Naive B cell (primary cell): Measurements from ENCODE around the gene COPB2. TPM values are rescaled to one million over a fixed set of nuclear protein-coding genes. Genes with fewer than 3 reads are reported as not detected.

Experiments used
- ATAC-seq, 2 donors: fragments of 150-1000 bp; cut with Tn5 transposase; 2 replicates each; pipeline ENCODE4 v1.10.0; 2021; ENCODE audit warnings: low read depth in 2 of 2, mild to moderate bottlenecking in 2 of 2, moderate library complexity in 2 of 2
- DNase-seq: peaks from one replicate; pipeline ENCODE4 v3.0.0; 2022
- H3K27ac Mint-ChIP-seq, 6 donors: one replicate each; pipeline ENCODE4 v1.8.0; 2020 to 2022; ENCODE audit warnings: mild to moderate bottlenecking in 6 of 6, mixed read lengths in 6 of 6, moderate library complexity in 5 of 6, inconsistent platforms in 2 of 6
- H3K27me3 Mint-ChIP-seq, 3 donors: one replicate each; pipeline ENCODE4 v1.8.0; 2021 to 2022; ENCODE audit warnings: mixed read lengths in 3 of 3, mild to moderate bottlenecking in 1 of 3
- H3K36me3 Mint-ChIP-seq, 2 donors: one replicate each; pipeline ENCODE4 v1.8.0; 2020 to 2022; ENCODE audit warnings: mixed read lengths in 2 of 2, inconsistent platforms in 1 of 2, mild to moderate bottlenecking in 1 of 2
- H3K4me1 Mint-ChIP-seq, 3 donors: one replicate each; pipeline ENCODE4 v1.8.0; 2020 to 2022; ENCODE audit warnings: mixed read lengths in 3 of 3, inconsistent platforms in 1 of 3, mild to moderate bottlenecking in 1 of 3, moderate library complexity in 1 of 3
- H3K4me3 Mint-ChIP-seq, 8 donors: one replicate each; pipeline ENCODE4 v1.8.0; 2020 to 2022; ENCODE audit warnings: mild to moderate bottlenecking in 8 of 8, mixed read lengths in 8 of 8, moderate library complexity in 8 of 8, inconsistent platforms in 2 of 8
- H3K9me3 Mint-ChIP-seq, 7 donors: one replicate each; pipeline ENCODE4 v1.8.0; 2020 to 2022; ENCODE audit warnings: mixed read lengths in 7 of 7, mild to moderate bottlenecking in 5 of 7, inconsistent platforms in 2 of 7, moderate library complexity in 1 of 7
- polyA plus RNA-seq, 6 donors: library from polyadenylated mRNA; unstranded; fragments of 300-500 nt; fragmentation: Illumina TruSeq; gene quantifications; one replicate each; pipeline ENCODE4 v1.2.3, GENCODE V29; 2021; ENCODE audit warnings: low read depth in 6 of 6

Gene COPB2
- polyA plus RNA-seq, 6 donors from 2014 or later, result 31.2 to 60.9 (median 46.2) TPM

DNA sequence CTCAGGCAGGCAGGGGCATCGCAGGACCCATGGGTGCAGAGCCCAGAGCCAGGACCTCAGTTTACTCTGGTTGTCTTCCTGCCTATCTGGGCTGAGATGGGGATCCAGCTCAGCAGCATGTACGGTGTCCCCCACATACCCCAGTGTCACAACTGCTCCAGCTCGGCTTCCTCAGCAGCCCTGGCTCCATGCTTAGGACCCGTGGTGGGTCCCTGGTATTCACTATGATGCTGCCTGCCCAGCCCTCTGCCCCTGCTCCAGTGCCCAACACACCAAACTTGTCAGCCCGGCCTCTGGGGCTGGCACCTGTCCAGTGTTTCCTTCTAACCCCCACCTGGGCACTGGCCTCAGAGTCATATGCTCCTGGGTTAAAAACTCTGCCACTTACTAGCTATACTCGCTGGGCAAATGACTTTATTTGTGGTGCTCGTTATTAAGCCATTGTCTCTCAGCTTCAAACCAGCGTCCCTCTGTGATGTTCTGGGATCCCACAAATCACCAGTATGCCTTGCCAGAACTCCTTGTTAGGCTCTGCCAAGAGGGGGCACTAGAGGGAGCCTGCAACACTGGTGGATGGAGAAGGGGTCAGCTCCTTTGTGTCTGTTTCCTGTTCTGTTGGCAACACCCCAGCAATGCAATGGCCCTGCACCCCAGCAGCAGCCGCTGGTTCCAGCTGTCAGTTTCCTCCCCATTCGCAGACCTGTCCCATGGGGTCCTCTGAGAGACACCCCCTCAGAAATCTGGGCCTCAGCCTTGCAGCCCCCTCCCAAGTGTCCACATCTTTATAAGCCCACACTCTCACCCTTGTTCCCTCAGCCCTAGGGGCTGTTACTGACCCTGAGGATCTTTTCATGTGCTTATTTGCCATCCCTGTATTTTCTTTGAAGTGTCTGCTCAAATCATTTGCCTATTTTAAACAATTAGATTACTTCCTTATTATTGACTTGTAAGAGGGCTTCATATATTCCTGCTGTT, 69.7 kb downstream of the COPB2 start:
- ATAC-seq (no peak), DNase-seq (no peak)
- Mint-ChIP-seq H3K27ac (peak overlapping the region in 1 of 6 donors; percentile 20), H3K36me3 (no peaks in the 10 kb centered on the region), H3K9me3 (no peaks in the 10 kb centered on the region), H3K27me3 (peaks cover 13 to 54% (median 48%) of the 10 kb centered on the region in 3 donors), H3K4me1 (no peaks in the 10 kb centered on the region), H3K4me3 (no peak overlapping the region)

DNA sequence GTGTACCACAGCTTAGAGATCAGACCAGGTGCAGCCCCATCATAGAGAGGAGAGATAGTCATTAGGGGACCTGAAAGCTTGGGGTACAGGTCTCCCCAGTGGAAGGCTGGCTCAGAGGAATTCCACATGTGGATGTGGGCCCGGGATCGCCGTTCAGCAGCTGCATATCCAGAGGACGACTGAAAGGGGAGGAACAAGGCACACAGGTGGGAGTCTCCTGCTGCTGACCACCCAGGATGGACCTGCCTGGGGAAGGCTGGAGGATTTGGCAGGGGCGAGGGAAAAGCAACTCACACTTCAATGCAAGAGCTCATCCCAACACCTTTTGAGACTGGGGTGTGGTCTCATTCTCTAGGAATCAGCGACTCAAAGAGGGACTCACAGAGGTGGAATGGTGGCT, 70.6 kb downstream of the COPB2 start:
- Mint-ChIP-seq H3K36me3 (no peaks in the 10 kb centered on the region), H3K9me3 (no peaks in the 10 kb centered on the region), H3K27me3 (peaks cover 14 to 56% (median 54%) of the 10 kb centered on the region in 3 donors), H3K4me1 (no peaks in the 10 kb centered on the region), H3K4me3 (no peak overlapping the region), H3K27ac (no peak overlapping the region)
- no peak for DNase-seq
- no peak for ATAC-seq

DNA sequence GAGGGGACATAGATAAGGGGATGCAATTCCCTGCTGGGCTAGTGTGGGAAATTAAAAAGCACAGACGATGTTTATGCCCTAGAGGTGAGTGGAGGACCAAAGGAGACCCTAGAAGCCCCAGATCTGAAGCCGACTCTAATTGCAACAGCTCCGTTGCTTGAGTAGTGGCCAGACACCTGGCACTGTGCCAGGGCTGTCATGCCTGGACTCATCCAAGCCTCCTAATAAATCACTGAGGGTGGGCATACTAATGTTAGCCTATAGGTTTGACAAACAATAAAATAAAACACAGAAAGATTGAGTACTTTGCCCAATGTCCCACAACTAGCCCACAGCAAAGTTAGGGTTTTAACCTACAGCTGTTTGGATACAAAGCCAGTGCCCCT, 71.0 kb downstream of the COPB2 start:
- no peak overlapping the region for H3K27ac Mint-ChIP-seq
- ATAC-seq, result no peak

DNA sequence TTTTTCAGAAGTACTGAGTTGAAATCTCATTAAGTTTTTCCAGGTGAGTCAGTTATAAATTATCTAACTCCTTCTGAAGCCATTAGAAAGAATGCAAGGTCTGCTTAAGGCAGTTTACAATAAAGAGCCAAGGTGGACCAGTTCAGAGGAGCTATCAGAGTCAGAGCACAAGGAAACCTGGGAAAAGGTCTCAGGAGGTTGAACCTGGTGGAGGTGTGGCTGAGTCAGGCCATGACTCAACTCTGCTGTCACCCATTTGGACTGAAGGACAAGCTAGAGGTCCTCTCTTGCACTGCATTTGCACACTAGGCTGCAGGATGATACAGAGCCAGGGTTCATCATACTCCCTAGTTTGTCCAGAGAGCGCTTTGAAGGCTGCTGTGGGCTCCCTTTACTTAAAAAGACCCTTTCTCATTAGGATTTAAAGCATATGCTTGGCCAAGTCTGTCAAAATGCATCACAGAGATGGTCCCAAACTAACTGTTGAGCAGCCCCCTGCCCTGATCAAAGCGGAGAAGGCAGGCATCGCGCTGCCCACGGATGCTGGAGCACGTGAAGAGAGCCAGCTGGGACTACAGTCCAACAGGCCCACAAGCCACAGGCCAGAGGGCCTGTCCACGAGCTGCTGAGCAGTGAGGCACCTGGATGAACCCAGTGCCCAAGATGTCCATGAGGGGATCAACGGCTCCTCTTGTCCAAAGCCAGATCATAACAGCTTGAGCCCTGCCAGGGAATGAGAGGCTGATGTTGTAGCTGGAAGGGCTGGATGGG, 71.6 kb downstream of the COPB2 start:
- H3K9me3 Mint-ChIP-seq, result no peaks in the 10 kb centered on the region

More for the DNA sequence above, 71.0 kb downstream of the COPB2 start:
- no peaks in the 10 kb centered on the region for H3K36me3 Mint-ChIP-seq
- no peaks in the 10 kb centered on the region for H3K4me1 Mint-ChIP-seq
- H3K9me3 Mint-ChIP-seq, result no peaks in the 10 kb centered on the region
- H3K27me3 Mint-ChIP-seq, result peaks cover 18 to 60% (median 56%) of the 10 kb centered on the region in 3 donors
- DNase-seq, result no peak
- H3K4me3 Mint-ChIP-seq, result no peak overlapping the region

DNA sequence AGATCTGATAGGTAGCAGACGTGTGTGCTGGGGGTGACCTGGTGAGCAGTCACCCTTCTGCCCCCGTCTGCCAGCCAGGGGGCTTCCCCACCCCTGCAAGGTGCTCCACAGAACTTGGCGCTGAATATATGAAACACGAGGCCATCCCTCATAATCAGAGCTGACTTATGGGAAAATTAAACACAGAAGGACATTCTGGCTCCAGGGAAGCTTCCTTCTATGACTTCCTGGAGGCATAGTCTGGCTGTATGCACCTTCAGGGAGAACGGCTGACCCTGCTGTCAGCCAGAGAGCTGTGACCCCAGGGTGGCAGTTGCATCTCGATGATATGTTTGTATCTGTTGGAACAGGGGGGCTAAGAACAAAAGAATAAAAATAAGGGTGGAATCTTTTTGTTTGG, 72.2 kb downstream of the COPB2 start:
- no peak overlapping the region for H3K27ac Mint-ChIP-seq
- no peak for DNase-seq
- H3K36me3 Mint-ChIP-seq, result no peaks in the 10 kb centered on the region
- no peaks in the 10 kb centered on the region for H3K9me3 Mint-ChIP-seq
- no peaks in the 10 kb centered on the region for H3K4me1 Mint-ChIP-seq
- no peak for ATAC-seq
- peaks cover 27 to 64% (median 50%) of the 10 kb centered on the region in 3 donors for H3K27me3 Mint-ChIP-seq
- H3K4me3 Mint-ChIP-seq, result no peak overlapping the region

More for the DNA sequence above, 71.6 kb downstream of the COPB2 start:
- no peaks in the 10 kb centered on the region for H3K36me3 Mint-ChIP-seq
- H3K27me3 Mint-ChIP-seq, result peaks cover 24 to 62% (median 54%) of the 10 kb centered on the region in 3 donors
- ATAC-seq (no peak), DNase-seq (no peak)
- H3K4me1 Mint-ChIP-seq, result no peaks in the 10 kb centered on the region
- no peak overlapping the region for H3K4me3 Mint-ChIP-seq
- H3K27ac Mint-ChIP-seq, result no peak overlapping the region

DNA sequence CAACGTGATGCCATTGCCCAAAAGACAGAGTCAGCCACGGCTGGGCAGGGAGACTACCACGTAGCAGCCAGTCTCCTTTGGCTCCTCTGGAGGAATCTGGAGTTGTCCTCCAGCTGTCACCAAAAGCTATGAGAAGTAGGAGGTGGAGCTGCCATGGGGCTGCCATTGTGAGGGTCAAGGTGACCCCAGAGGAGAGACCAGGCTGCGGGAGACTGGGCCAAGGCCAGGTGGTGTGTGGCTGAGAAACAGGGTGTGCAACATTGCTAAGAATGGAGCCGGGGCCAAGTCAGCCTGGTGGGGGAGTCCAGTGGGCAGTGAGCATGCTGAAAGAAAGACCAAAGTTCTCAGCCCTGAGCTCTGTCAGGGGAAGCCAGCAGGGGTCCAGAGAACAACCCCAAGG, 75.5 kb downstream of the COPB2 start:
- Mint-ChIP-seq H3K27ac (no peak overlapping the region), H3K27me3 (peaks cover 27 to 60% (median 42%) of the 10 kb centered on the region in 3 donors), H3K4me1 (no peaks in the 10 kb centered on the region), H3K36me3 (no peaks in the 10 kb centered on the region), H3K9me3 (no peaks in the 10 kb centered on the region), H3K4me3 (no peak overlapping the region)
- no peak for DNase-seq
- ATAC-seq, result no peak

DNA sequence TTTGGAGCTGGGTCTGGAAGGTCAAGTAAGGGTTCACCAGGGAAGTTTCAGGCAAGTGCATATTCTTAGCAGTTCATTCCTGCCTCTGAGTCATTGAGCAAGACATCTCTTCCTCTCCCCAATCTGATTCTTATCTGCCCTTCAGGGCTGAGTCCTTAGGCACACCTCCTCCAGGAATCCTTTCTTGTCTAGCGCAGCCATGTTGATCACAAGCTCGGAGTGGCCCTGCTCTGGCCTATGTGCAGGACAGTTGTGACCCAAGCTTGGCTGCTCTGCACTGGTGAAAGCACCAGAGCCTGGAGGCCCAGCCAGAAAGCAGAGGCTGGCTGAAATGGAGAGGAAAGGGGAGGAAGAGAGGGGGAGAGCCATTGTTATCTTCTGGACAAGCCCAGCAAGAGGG, 76.5 kb downstream of the COPB2 start:
- H3K4me3 Mint-ChIP-seq, result no peak overlapping the region
- H3K4me1 Mint-ChIP-seq, result no peaks in the 10 kb centered on the region
- no peaks in the 10 kb centered on the region for H3K36me3 Mint-ChIP-seq
- DNase-seq (no peak), ATAC-seq (no peak)
- H3K27ac Mint-ChIP-seq, result no peak overlapping the region
- peaks cover 27 to 57% (median 33%) of the 10 kb centered on the region in 3 donors for H3K27me3 Mint-ChIP-seq
- no peaks in the 10 kb centered on the region for H3K9me3 Mint-ChIP-seq

DNA sequence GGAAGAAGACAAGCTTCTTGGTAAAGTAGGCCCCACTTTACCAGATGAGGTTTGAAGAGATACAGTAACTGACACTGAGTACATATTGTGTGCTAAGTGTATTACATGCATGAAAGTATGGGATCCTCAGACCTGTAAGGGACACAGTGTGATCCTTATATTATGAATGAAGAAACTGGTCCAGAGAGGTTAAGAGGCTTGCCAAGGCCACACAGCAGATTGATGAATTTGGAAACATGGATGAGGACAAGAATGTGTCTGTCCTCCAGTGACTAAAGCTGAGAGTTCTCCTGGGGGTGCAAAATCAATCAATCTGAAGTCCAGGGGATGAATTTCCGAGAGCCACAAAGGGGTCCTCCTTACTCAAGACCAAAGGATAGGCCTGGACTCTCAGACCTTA, 77.0 kb downstream of the COPB2 start:
- no peak overlapping the region for H3K4me3 Mint-ChIP-seq
- no peaks in the 10 kb centered on the region for H3K9me3 Mint-ChIP-seq
- no peak overlapping the region for H3K27ac Mint-ChIP-seq
- DNase-seq, result no peak
- no peaks in the 10 kb centered on the region for H3K4me1 Mint-ChIP-seq
- H3K27me3 Mint-ChIP-seq, result peaks cover 26 to 54% (median 35%) of the 10 kb centered on the region in 3 donors
- H3K36me3 Mint-ChIP-seq, result no peaks in the 10 kb centered on the region
- no peak for ATAC-seq

DNA sequence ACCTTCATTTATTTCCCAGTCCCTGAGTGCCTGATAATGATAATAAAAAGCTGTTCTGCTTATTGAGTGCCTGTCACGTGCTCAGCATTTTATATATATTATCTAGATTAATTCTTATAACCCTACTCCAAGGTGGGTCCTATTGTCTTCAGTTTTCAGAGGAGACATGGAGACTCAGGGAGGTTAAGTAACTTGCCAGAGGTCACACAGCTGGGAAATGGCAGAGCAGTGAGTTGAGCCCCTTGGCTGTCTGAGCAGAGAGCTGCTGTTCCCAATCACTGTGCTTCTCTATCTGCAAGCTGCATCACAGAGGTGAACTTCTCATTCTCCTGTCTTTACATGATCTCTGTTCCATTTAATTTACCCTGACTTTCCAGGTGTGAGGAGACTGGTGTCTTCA, 77.9 kb downstream of the COPB2 start:
- DNase-seq (no peak), ATAC-seq (no peak)
- Mint-ChIP-seq H3K4me1 (no peaks in the 10 kb centered on the region), H3K9me3 (no peaks in the 10 kb centered on the region), H3K27ac (no peak overlapping the region), H3K27me3 (peaks cover 23 to 49% (median 33%) of the 10 kb centered on the region in 3 donors), H3K36me3 (no peaks in the 10 kb centered on the region), H3K4me3 (no peak overlapping the region)

DNA sequence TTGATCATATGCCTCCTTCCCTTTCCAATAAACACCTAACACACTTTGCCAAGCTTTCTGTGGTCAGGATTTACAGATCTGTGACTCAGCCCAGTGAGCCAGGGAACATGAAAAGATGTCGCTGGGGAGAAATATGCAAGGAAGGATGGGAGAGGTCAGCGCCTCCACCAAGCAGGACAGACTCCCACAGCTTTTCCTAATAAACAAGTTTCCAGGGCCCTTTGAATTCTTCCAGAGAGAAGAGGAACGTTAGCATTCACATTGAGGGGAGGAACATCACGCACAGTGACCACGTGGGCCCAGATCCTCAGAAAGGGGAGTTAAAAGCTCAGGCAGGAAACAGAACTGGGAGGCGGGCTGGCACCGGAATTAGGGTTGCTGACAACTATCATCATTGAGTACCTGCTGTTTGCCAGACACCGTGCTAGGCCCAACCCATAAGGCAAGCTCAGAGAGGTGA, 78.9 kb downstream of the COPB2 start:
- Mint-ChIP-seq H3K27me3 (peaks cover 23 to 38% (median 25%) of the 10 kb centered on the region in 3 donors), H3K27ac (peak overlapping the region in 2 of 6 donors; percentile 32 to 72)
- no peak for ATAC-seq

DNA sequence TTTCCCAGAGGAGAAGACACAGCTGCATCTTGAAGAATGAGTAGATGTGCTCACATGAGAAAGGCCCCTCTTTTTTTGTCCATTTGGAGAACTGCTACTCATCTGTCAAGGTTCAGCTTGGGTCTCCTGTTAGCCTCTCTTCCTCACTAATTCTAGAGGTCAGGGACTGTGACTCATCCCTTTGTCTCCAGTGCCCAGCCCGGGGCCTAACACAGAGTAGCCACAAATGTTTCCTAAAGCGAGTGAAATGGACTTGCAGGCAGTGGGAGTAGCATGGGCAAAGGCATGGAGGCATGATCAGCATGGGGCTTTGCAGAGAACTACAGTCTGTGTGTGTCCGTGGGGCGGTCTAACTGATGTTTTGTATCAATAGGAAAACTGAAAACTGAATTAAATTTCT, 79.6 kb downstream of the COPB2 start:
- H3K9me3 Mint-ChIP-seq, result no peaks in the 10 kb centered on the region
- DNase-seq (no peak), ATAC-seq (no peak)
- no peaks in the 10 kb centered on the region for H3K36me3 Mint-ChIP-seq
- peaks cover 22 to 35% (median 22%) of the 10 kb centered on the region in 3 donors for H3K27me3 Mint-ChIP-seq
- H3K27ac Mint-ChIP-seq, result no peak overlapping the region
- no peaks in the 10 kb centered on the region for H3K4me1 Mint-ChIP-seq
- H3K4me3 Mint-ChIP-seq, result no peak overlapping the region

More for the DNA sequence above, 78.9 kb downstream of the COPB2 start:
- no peak overlapping the region for H3K4me3 Mint-ChIP-seq
- H3K36me3 Mint-ChIP-seq, result no peaks in the 10 kb centered on the region
- H3K9me3 Mint-ChIP-seq, result no peaks in the 10 kb centered on the region
- H3K4me1 Mint-ChIP-seq, result no peaks in the 10 kb centered on the region
- no peak for DNase-seq

DNA sequence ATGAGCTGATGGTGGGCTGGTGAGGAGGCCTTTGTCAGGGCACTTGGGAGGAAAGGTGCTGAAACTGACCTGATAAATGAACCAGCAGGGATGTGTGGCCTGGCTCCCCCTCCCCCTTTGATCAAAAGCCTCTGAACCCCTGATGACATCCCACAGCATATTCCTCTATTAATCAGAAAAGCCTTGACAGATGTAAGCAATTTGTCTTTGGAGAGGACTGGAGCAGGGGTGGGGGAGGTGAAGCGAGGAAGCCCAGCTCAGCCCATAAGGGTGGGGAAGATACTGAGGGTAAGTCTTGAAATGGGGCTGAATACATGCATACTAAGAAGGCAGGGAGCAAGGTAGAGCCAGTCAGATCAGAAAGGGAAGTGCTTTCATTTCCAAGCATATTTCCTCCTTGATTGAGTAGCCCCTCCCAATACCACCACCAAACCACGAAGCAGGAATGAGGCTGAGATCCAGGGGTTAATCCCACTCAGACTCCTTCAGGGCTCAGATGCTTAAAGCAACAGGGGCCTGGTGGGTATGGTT, 80.3 kb downstream of the COPB2 start:
- peaks cover 17 to 35% (median 20%) of the 10 kb centered on the region in 3 donors for H3K27me3 Mint-ChIP-seq
- H3K4me3 Mint-ChIP-seq, result no peak overlapping the region
- H3K36me3 Mint-ChIP-seq, result no peaks in the 10 kb centered on the region
- no peak overlapping the region for H3K27ac Mint-ChIP-seq
- DNase-seq, result no peak
- no peaks in the 10 kb centered on the region for H3K4me1 Mint-ChIP-seq
- H3K9me3 Mint-ChIP-seq, result no peaks in the 10 kb centered on the region
- no peak for ATAC-seq

DNA sequence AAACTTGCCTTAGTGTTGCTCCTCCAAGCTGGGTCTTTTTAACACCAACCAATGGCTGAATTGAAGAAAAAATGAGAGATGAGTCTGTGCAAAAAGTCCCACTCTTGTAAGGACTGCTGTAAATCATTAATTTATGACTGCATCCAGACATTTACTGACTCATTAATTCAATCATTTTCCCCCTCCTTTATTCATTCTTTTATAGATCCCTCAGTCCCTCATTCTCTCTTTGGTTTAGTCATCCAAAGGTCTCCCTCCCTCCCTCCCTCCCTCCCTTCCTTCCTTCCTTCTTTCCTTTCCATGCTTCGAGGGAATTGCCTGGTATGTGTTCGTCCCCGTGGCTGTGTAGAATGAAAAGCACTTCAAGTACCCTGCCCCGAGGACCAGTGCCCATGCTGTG, 80.9 kb downstream of the COPB2 start:
- H3K9me3 Mint-ChIP-seq, result no peaks in the 10 kb centered on the region
- no peaks in the 10 kb centered on the region for H3K36me3 Mint-ChIP-seq
- H3K4me1 Mint-ChIP-seq, result no peaks in the 10 kb centered on the region
- no peak for ATAC-seq
- H3K4me3 Mint-ChIP-seq, result no peak overlapping the region
- H3K27me3 Mint-ChIP-seq, result peaks cover 11 to 30% (median 17%) of the 10 kb centered on the region in 3 donors
- DNase-seq, result no peak
- H3K27ac Mint-ChIP-seq, result no peak overlapping the region
